ENCODE results near the gene CDHR1.

DNA sequence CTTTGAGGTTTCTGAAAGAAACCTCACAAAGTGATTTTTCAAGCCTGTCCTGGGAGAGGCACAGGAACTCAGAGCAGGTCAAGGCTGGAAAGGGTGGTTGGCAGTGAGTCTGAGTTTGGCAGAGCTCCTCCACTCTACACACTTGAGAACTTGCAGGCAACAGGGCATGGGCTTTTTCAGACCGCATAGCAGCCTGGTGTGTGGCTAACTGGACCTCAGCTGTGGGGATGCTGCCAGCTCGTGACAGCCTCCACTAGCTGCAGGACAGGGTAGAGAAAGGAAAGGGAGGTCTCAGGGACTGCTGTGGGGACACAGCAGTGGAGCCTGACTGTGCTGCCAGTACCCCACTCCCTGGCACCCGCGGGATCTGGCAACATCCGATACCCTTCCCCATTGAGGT is 2.6 kb downstream of the CDHR1 start:
- TF ChIP-seq, protein P1, sequence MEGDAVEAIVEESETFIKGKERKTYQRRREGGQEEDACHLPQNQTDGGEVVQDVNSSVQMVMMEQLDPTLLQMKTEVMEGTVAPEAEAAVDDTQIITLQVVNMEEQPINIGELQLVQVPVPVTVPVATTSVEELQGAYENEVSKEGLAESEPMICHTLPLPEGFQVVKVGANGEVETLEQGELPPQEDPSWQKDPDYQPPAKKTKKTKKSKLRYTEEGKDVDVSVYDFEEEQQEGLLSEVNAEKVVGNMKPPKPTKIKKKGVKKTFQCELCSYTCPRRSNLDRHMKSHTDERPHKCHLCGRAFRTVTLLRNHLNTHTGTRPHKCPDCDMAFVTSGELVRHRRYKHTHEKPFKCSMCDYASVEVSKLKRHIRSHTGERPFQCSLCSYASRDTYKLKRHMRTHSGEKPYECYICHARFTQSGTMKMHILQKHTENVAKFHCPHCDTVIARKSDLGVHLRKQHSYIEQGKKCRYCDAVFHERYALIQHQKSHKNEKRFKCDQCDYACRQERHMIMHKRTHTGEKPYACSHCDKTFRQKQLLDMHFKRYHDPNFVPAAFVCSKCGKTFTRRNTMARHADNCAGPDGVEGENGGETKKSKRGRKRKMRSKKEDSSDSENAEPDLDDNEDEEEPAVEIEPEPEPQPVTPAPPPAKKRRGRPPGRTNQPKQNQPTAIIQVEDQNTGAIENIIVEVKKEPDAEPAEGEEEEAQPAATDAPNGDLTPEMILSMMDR (IDR thresholded peaks at IDR 0.05; ENCODE audit: control extremely low read depth in 1 of 3, insufficient read depth in 1 of 3, low read depth in 1 of 3, low read length in 3 of 3), result no peak
- TF ChIP-seq EZH2 (IDR thresholded peaks at IDR 0.05; ENCODE audit: low read depth, low read length, severe bottlenecking) (no peak), BRCA1 (IDR thresholded peaks at IDR 0.05; ENCODE audit: low read depth, low read length) (no peak), CEBPB (IDR thresholded peaks at IDR 0.05; ENCODE audit: low read depth, low read length) (no peak), RAD21 (IDR thresholded peaks at IDR 0.05 in 1 of 2, conservative IDR thresholded peaks at IDR 0.05 in 1 of 2; ENCODE audit: low read depth in 2 of 2, low read length in 2 of 2) (no peak), HDAC2 (IDR thresholded peaks at IDR 0.05; ENCODE audit: borderline replicate concordance in 1 of 2, low read depth in 2 of 2, low read length in 2 of 2) (no peak), POLR2AphosphoS5 (IDR thresholded peaks at IDR 0.05; ENCODE audit: low read depth, low read length) (no peak)

Measured in H1 (cell line).